ENCODE results near the gene HOXB5.

HOXB5 gene

DNA sequence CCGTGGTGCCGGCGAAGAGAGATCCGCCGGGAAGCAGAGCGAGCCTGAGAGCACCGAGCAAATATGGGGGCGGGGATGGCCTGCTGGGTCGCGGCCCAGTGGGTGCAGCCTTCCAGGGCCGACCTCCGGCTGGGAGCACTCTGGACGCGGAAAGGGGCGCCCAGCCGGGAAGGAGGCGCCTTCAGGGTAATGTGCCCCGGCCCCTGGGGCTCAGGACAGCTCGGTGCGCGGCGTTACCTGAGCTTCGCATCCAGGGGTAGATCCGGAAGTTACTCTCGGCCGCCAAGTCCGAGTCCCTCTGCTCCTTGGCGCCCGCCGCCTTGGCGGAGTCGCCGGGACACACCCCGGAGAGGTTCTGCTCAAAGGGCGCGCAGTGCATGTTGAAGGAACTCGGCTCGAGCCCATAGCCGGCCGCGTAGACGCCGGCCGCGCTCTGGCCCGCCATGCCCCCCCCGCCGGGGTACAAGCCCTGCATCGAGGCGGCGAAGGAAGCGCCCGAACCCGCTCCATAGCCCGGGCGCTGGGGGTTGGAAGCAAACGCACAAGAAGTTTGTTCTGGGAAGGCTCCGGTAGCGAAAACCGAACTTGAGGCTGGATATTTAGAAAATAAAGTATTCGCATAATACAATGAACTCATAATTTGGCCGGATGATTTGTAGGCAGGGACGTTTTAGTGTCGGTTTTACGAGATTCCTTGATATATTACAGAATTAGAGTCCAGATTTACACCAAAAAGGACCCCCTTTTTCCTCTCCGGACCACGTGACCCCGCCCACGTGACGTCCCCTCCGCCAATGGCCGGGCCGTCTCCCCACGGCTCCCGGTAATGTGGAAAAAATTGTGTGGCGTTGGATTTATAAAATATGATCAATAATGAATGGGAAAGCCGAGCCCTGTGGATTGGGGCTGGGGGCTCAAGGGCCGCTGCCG, 17.0 kb upstream of the HOXB5 start, which contains the start of gene HOXB7:
HOXB7 (minus strand) TSS at position 736 of the 930 bp plus-strand sequence; CDS start at position 637, 99 bp downstream.
- DNase-seq (ENCODE audit: extremely low read depth, low read depth), result no peak
- TF ChIP-seq, protein P1, sequence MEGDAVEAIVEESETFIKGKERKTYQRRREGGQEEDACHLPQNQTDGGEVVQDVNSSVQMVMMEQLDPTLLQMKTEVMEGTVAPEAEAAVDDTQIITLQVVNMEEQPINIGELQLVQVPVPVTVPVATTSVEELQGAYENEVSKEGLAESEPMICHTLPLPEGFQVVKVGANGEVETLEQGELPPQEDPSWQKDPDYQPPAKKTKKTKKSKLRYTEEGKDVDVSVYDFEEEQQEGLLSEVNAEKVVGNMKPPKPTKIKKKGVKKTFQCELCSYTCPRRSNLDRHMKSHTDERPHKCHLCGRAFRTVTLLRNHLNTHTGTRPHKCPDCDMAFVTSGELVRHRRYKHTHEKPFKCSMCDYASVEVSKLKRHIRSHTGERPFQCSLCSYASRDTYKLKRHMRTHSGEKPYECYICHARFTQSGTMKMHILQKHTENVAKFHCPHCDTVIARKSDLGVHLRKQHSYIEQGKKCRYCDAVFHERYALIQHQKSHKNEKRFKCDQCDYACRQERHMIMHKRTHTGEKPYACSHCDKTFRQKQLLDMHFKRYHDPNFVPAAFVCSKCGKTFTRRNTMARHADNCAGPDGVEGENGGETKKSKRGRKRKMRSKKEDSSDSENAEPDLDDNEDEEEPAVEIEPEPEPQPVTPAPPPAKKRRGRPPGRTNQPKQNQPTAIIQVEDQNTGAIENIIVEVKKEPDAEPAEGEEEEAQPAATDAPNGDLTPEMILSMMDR (IDR thresholded peaks at IDR 0.05; ENCODE audit: low read depth, low read length, missing control alignments), result no peak

GRCh38 chr17:48609759-48610281, 16.2 kb upstream of the HOXB5 start:
- TF ChIP-seq, protein P1 (IDR thresholded peaks at IDR 0.05; ENCODE audit: low read depth, low read length, missing control alignments), result no peak
- DNase-seq (ENCODE audit: extremely low read depth, low read depth), result no peak
- peak overlapping the region; percentile 30 for H3K4me3 ChIP-seq (replicated peaks; ENCODE audit: low read depth, low read length)

More for the DNA sequence above, 17.0 kb upstream of the HOXB5 start, which contains the start of gene HOXB7:
- H3K4me3 ChIP-seq (replicated peaks; ENCODE audit: low read depth, low read length), result peak within 1 kb of the TSS; percentile 30

DNA sequence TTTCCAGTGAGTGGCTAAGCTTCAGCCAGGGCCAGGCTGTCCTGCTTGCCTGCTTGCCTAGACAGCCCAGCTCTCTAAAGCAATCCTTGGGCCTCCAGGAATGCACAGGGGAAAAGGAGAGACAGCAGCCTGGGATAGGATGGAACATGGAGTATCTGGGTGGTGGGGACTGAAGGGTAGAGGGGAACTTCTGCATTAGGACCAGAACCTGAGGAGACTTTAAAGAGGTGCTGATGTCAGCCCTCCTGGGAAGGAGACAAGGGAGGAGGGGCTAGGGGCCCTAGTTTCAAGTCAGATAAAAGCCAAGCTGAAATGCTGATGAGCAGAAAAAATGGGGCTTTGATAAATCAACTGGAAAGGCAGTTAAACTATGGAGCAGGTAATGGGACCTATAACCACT, 15.5 kb upstream of the HOXB5 start:
- no peak overlapping the region for H3K4me3 ChIP-seq (replicated peaks; ENCODE audit: low read depth, low read length)
- TF ChIP-seq, protein P1 (IDR thresholded peaks at IDR 0.05; ENCODE audit: low read depth, low read length, missing control alignments), result no peak
- DNase-seq (ENCODE audit: extremely low read depth, low read depth), result no peak

- H3K4me3 ChIP-seq (replicated peaks; ENCODE audit: low read depth, low read length), result no peak overlapping the region
- DNase-seq (ENCODE audit: extremely low read depth, low read depth), result no peak
- TF ChIP-seq, protein P1 (IDR thresholded peaks at IDR 0.05; ENCODE audit: low read depth, low read length, missing control alignments), result no peak
Observed at GRCh38 chr17:48608494-48608834, 14.9 kb upstream of the HOXB5 start.

- no peak for DNase-seq (ENCODE audit: extremely low read depth, low read depth)
- H3K4me3 ChIP-seq (replicated peaks; ENCODE audit: low read depth, low read length), result no peak overlapping the region
- TF ChIP-seq, protein P1 (IDR thresholded peaks at IDR 0.05; ENCODE audit: low read depth, low read length, missing control alignments), result no peak
Observed at GRCh38 chr17:48606892-48607614, 13.5 kb upstream of the HOXB5 start.

DNA sequence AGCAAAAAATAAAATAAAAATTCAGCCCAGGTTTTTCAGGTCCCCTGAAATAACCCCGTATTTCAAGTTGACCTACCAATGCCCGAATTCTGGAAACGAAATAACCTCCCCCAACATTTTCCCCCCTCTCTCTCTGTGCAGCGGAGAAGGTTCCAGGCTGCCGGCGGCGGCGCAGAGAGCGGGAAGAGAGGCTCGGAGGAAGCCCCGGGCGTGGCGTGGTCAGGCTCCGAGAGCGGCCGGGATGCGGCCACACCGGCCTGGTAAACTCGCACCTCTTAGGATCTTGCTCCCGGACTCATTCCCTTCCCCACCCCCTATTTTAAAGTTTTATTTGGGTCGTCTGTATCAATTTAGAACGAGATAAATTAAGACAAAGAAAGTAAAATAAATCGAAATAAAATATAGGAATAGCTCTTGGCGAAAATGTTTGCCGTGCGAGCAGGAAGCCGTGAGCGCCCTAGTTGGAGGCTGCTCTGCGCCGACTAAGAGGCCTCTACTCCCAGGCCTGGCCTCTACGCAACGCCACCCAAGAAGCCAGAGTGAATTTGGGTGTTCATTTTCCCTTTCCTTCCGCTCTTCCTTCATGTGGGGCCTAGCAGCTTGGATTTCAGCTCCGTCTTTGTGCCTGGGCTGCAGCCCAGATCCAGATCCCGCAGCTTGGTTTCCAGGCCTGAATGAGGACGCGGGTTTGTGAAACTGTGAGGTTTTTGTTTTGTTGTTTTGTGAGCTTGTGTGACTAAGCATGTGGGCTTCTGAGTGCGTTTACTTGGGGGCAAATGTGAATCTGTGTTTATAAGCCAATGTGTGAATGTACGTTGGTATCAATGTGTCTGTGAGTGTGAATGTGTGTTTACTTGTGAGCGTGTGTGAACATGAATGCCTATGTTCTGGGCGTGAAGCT, 12.7 kb upstream of the HOXB5 start:
- no peak for DNase-seq (ENCODE audit: extremely low read depth, low read depth)
- no peak overlapping the region for H3K4me3 ChIP-seq (replicated peaks; ENCODE audit: low read depth, low read length)
- TF ChIP-seq, protein P1 (IDR thresholded peaks at IDR 0.05; ENCODE audit: low read depth, low read length, missing control alignments), result no peak
